D721Med (cell line): ENCODE results near the gene PPP2R5A.
A peak's percentile ranks its signal among the peaks of the same experiment; 100 is the strongest.

ENCODE experiments used
- DNase-seq: peaks from one replicate; pipeline ENCODE4 v3.0.0; 2011; ENCODE audit warnings: low spot score; ENCODE audit not compliant: insufficient read length
- FAIRE-seq: peaks from 2 replicates; lab custom pipeline; 2011; peaks lifted over from hg19 to GRCh38; lab: Jason Lieb, UNC
- CTCF ChIP-seq: IDR thresholded peaks from 2 replicates; pipeline ENCODE4 v1.5.1; 2012; ENCODE audit warnings: mild to moderate bottlenecking, control low read depth; ENCODE audit not compliant: insufficient read depth; ENCODE audit errors: missing control alignments

The PPP2R5A gene

DNA sequence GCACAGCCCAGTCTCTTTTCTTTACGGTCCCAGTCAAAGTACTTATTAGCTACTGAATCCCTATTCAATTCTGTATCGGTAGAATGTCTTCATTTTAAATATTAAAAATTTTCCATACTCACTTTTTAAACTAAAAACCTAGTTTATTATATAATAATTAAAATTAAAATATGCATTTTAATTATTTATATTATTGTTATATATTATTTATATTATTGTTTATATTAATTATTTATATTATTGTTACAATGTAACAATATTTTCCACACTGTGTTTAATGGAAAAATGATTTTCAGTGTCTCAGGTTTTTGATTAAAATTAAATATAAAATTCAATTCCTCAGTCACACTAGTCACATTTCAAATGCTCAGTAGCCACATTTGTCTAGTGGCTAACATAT lies 18.2 kb upstream of the PPP2R5A start:
- DNase-seq, result no peak
- no peak for FAIRE-seq
- TF ChIP-seq CTCF, result no peak

DNA sequence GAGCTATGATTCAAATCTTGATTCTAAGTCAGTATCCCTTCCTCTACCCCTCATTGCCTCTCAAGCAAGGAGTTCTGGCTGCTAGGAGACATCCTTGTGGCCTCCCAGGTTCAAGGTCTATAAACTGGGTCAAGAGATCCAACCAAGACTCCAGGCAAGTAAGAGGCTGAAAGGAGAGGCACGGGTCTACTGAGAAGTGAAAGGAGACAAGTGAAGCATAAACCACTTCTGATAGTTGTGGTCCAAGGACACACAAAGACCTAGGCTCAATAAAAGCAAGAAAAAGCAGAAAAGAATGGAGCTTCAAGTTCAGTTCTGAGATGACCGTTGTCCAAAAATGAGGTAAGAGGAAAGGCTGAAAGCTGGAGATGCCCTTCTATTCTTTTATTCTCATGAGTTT lies 17.8 kb upstream of the PPP2R5A start:
- DNase-seq, result no peak
- no peak for FAIRE-seq
- TF ChIP-seq CTCF, result no peak

DNA sequence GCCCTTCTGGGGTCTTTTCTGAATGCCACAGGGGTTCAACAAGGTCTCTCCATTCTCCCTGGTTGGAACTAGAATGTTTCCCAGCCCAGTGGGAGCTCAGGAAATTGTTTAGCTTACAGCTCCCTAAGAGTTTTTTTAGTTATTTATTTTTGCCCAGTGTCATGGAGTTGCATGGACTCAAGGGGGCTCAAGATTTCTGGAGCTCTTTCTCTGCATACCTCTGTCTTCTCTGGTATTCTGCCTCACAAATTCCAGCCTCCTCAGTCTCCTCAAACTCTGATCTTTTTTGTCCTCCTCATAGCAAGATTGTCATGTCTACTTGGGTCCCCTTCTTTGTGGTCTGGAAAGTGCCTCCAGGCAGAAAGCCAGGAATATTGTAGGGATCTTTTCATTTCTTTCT lies 15.9 kb upstream of the PPP2R5A start:
- DNase-seq (no peak), FAIRE-seq (no peak)
- no peak for TF ChIP-seq CTCF

GRCh38 chr1:212270564-212270963 lies 14.6 kb upstream of the PPP2R5A start:
- no peak for TF ChIP-seq CTCF
- DNase-seq, result no peak
- no peak for FAIRE-seq

DNA sequence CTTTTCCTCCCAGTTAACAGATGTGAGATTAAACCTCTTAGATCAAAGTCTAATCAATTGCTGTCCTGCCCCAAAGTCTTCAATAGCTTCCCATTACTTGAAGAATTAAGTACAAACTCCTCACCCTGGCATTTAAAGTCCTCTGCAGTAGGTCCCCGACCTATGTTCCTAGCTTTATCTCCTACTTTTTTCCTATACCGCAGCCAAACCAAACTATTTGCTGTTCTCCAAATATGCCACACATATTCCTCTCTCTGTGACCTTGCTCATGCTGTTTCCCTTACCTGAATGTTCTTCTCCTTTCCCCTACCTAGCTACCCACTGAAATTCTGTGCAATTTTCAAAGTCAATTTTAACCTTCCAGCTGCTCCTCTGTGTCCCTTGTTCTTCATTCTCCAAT lies 14.0 kb upstream of the PPP2R5A start:
- TF ChIP-seq CTCF, result no peak

GRCh38 chr1:212271823-212272485 lies 13.3 kb upstream of the PPP2R5A start:
- no peak for TF ChIP-seq CTCF
- DNase-seq, result no peak
- FAIRE-seq, result no peak

More for the DNA sequence above, 14.0 kb upstream of the PPP2R5A start:
- DNase-seq, result no peak
- FAIRE-seq, result no peak

DNA sequence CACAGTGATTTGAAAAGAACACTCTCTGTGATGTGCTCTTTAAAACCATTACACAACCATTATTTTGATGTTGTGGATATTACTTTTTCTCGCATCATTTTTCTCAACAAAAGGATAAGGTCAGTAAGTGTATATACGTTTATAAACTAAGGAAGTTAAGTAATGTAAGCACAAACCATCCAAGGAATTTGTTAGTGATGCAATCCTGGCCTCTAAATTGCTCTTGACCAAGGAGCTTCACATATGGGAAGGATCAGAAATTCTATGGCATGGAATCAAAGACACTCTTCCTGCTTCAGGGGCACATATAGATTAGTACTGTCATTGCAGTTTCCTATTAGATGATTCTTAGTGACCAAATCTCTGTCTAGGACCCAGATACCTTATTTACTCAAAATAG lies 3.6 kb upstream of the PPP2R5A start:
- FAIRE-seq, result peak; percentile 86
- TF ChIP-seq CTCF, result no peak
- DNase-seq, result no peak
